GM19193 (cell line): ENCODE results near the gene ANKRD50.

Experiments used
- POLR2A ChIP-seq: IDR thresholded peaks from 4 replicates; pipeline ENCODE4 v1.6.1; 2011; ENCODE audit not compliant: insufficient read depth, insufficient read length; ENCODE audit errors: extremely low read depth

Gene ANKRD50

GRCh38 chr4:124633285-124633941 is 79.1 kb downstream of the ANKRD50 start:
- no peak for TF ChIP-seq POLR2A

GRCh38 chr4:124632439-124632838 is 80.1 kb downstream of the ANKRD50 start:
- TF ChIP-seq POLR2A = no peak

GRCh38 chr4:124631760-124632159 is 80.8 kb downstream of the ANKRD50 start:
- TF ChIP-seq POLR2A = no peak

- TF ChIP-seq POLR2A = no peak
These were observed 82.9 kb downstream of the ANKRD50 start for GRCh38 chr4:124629681-124630080.
